ENCODE measurements around the gene TBC1D14. TPM values are rescaled to one million over a fixed set of nuclear protein-coding genes. Genes with fewer than 3 reads are reported as not detected.

TBC1D14 gene
- total and polyA plus RNA-seq, 5 donors from 2014 or later = 46.6 to 67.7 (median 52.2) TPM

DNA sequence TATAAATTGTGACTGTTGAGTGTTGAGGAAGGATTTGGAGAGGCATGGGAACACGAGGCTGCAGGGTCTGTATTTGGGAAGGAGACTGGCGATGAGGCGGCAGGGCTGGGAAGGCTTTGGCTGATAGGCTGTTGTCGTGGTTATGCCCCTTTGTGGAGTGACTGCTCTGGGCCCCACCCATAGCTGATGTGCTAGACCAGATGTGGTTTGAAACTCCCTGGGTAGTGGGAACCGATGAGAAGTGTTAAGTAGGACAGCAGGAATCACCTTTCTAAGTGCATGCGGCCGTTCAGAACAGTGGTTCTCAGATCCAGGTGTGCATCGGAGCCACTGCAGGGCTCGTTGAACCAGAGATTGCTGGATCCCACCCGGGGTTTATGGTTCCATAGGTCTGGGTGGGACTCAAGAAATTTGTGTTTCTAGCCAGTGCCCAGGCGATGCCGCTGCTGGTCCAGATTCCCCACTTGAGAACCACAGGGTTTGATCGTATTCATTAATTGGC lies 42.3 kb downstream of the TBC1D14 start:
- Mint-ChIP-seq H3K27me3 (no peaks in the 10 kb centered on the region), H3K9me3 (no peaks in the 10 kb centered on the region), H3K36me3 (peaks cover 8% of the 10 kb centered on the region), H3K4me1 (peaks cover 14 to 72% (median 43%) of the 10 kb centered on the region in 4 donors), H3K27ac (peak overlapping the region; percentile 11 to 94 (median 65)), H3K4me3 (peak overlapping the region in 2 of 4 donors; percentile 45 to 75)
- peaks cover 19% of the 10 kb centered on the region for H3K4me1 ChIP-seq (ENCODE audit: control insufficient read depth, insufficient read depth, low read length, poor library complexity, severe bottlenecking)
- no peaks in the 10 kb centered on the region for H3K27me3 ChIP-seq (ENCODE audit: control insufficient read depth, insufficient read depth, low read length)
- H3K27ac ChIP-seq (ENCODE audit: insufficient read depth, low read length, poor library complexity, severe bottlenecking) = no peak overlapping the region
- DNase-seq = no peak
- H3K36me3 ChIP-seq (ENCODE audit: control insufficient read depth, insufficient read depth, low read length) = no peaks in the 10 kb centered on the region
- H3K9me3 ChIP-seq (ENCODE audit: control insufficient read depth in 2 of 2, low read length in 2 of 2) = no peaks in the 10 kb centered on the region
- ATAC-seq (ENCODE audit: low read depth in 2 of 2) = no peak
- H3K4me3 ChIP-seq (ENCODE audit: low read depth, low read length) = no peak overlapping the region

DNA sequence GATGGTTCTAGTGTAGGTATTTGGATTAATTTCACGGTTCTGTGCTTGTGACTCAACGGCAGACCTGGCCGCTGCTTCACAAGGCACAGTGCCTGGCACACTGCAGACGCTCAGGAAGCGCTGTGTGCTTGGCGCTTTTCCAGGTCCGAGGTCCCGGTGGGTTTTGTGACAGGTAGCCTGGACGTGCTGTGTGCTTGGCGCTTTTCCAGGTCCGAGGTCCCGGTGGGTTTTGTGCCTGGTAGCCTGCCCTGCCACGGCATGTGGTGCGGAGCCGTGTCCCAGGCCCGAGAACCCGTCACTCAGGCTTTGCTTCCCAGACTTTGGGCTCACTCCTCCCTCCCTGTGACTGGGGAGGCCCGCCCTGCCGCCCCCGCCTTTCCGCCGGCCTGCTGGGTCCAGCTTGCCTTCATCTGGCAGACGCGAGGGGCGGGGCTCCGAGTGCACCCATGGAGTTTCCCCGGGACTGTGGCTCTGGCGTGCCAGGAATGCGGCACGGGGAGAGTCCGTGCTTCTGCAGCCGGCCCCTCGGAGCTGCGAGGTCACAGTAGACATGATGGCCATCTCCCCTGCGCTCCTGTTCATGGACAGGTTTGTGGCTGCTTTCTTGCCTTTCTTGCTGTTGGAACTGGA lies 44.2 kb downstream of the TBC1D14 start:
- Histone ChIP-seq H3K27me3 (ENCODE audit: control insufficient read depth, insufficient read depth, low read length) (no peaks in the 10 kb centered on the region), H3K4me3 (ENCODE audit: low read depth, low read length) (no peak overlapping the region), H3K4me1 (ENCODE audit: control insufficient read depth, insufficient read depth, low read length, poor library complexity, severe bottlenecking) (peaks cover 15% of the 10 kb centered on the region), H3K36me3 (ENCODE audit: control insufficient read depth, insufficient read depth, low read length) (no peaks in the 10 kb centered on the region), H3K27ac (ENCODE audit: insufficient read depth, low read length, poor library complexity, severe bottlenecking) (no peak overlapping the region), H3K9me3 (ENCODE audit: control insufficient read depth in 2 of 2, low read length in 2 of 2) (no peaks in the 10 kb centered on the region)
- no peak overlapping the region for H3K4me3 Mint-ChIP-seq
- H3K4me1 Mint-ChIP-seq = peaks cover 15 to 77% (median 40%) of the 10 kb centered on the region in 4 donors
- H3K36me3 Mint-ChIP-seq = peaks cover 4% of the 10 kb centered on the region
- H3K27ac Mint-ChIP-seq = peak overlapping the region in 1 of 3 donors; percentile 20
- no peaks in the 10 kb centered on the region for H3K9me3 Mint-ChIP-seq
- no peak for ATAC-seq (ENCODE audit: low read depth in 2 of 2)
- DNase-seq = no peak
- no peaks in the 10 kb centered on the region for H3K27me3 Mint-ChIP-seq

DNA sequence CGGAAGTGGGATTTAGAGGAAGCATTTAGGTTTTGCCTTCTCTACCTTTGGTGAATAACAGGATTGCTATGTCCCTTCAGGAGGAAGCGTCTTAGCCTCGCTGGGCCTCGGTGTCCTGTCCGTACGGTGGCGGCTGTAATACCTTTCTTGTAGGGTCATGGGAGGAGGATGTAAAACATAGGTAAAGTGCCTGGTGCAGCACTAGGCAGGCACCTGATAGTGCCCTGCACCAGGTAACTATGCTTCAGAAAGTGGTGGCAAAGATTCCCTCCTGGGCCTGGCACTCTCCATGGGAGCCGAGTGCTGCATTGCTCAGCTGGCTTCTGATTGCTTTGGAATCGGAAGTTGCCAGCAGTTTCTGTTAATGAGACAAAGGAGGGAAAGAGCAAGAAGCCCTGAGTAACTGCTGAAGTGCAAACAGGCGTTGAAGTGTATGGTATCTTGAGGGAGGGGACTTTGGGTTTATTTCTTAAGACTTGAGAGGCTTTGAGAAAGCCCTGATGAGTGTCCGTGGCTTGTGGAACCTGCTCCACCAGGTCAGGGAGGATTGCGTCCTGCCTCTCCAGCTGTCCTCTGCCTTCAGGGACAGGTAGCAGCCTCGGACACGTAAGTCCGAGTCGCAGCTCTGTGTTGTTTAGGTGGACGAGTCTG lies 45.8 kb downstream of the TBC1D14 start:
- no peaks in the 10 kb centered on the region for H3K27me3 ChIP-seq (ENCODE audit: control insufficient read depth, insufficient read depth, low read length)
- no peak overlapping the region for H3K27ac ChIP-seq (ENCODE audit: insufficient read depth, low read length, poor library complexity, severe bottlenecking)
- Mint-ChIP-seq H3K4me3 (no peak overlapping the region), H3K27me3 (peaks cover 4% of the 10 kb centered on the region), H3K27ac (peak overlapping the region; percentile 26 to 72 (median 29)), H3K9me3 (no peaks in the 10 kb centered on the region), H3K4me1 (peaks cover 15 to 76% (median 43%) of the 10 kb centered on the region in 4 donors), H3K36me3 (no peaks in the 10 kb centered on the region)
- no peak for ATAC-seq (ENCODE audit: low read depth in 2 of 2)
- no peak for DNase-seq
- no peak overlapping the region for H3K4me3 ChIP-seq (ENCODE audit: low read depth, low read length)
- H3K4me1 ChIP-seq (ENCODE audit: control insufficient read depth, insufficient read depth, low read length, poor library complexity, severe bottlenecking) = peaks cover 16% of the 10 kb centered on the region
- no peaks in the 10 kb centered on the region for H3K9me3 ChIP-seq (ENCODE audit: control insufficient read depth in 2 of 2, low read length in 2 of 2)
- H3K36me3 ChIP-seq (ENCODE audit: control insufficient read depth, insufficient read depth, low read length) = no peaks in the 10 kb centered on the region

DNA sequence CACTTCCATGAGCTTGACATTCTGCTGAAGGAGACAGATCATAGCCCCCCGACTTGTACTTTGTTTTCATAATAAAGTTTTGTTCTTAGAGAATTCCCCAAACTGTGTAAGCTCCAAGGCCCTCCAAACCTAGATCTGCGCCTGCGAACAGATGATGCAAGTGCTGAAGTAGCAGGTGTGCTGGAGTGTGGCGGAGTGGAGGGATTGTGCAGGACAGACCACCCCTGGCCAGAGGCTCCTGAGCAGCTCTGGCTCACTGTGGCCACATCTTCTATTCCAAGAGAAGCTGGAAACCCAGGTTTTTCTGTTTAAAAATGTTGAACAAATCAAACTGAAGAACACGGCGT lies 46.4 kb downstream of the TBC1D14 start:
- Mint-ChIP-seq H3K4me1 (peaks cover 15 to 76% (median 41%) of the 10 kb centered on the region in 4 donors), H3K27ac (no peak overlapping the region), H3K9me3 (no peaks in the 10 kb centered on the region), H3K27me3 (peaks cover 4% of the 10 kb centered on the region), H3K4me3 (no peak overlapping the region), H3K36me3 (no peaks in the 10 kb centered on the region)
- H3K9me3 ChIP-seq (ENCODE audit: control insufficient read depth in 2 of 2, low read length in 2 of 2) = no peaks in the 10 kb centered on the region
- H3K27ac ChIP-seq (ENCODE audit: insufficient read depth, low read length, poor library complexity, severe bottlenecking) = no peak overlapping the region
- DNase-seq (no peak), ATAC-seq (ENCODE audit: low read depth in 2 of 2) (no peak)
- H3K36me3 ChIP-seq (ENCODE audit: control insufficient read depth, insufficient read depth, low read length) = peaks cover 5% of the 10 kb centered on the region
- no peaks in the 10 kb centered on the region for H3K27me3 ChIP-seq (ENCODE audit: control insufficient read depth, insufficient read depth, low read length)
- peaks cover 19% of the 10 kb centered on the region for H3K4me1 ChIP-seq (ENCODE audit: control insufficient read depth, insufficient read depth, low read length, poor library complexity, severe bottlenecking)
- no peak overlapping the region for H3K4me3 ChIP-seq (ENCODE audit: low read depth, low read length)

DNA sequence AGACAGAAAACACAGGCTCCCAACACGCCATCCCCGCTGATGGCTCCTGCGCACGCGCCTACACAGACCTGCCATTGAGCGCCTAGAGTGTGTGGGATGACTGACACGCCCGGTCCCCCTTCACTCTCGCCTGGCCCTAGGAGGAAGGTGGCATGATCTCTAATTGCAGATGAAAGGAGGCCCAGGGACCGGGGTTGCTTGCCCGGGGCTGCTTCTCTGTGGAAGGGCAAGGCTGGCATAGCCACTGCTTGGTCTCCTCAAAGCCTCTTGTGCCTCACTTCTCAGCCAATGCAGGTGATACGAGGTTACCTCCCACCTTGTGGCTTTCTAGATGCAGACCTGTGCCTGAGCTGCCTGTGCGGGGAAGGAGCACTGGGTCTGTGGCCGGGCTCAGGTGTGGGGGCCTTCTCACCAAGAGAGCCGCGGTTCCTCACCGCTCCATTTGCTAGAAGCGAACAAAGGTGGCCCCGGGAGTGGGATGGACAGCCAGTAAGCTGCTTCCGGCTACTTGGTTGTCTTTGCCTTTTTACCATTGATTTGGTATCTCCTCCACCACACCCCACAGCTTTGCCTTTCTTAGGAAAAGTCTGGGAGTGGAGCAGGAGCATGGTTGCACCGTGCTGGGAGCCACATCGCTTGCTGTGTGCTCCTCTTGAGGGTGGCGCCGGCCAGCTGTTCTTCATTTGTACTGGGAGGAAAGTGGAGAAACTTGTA lies 47.0 kb downstream of the TBC1D14 start:
- Histone ChIP-seq H3K4me3 (ENCODE audit: low read depth, low read length) (no peak overlapping the region), H3K9me3 (ENCODE audit: control insufficient read depth in 2 of 2, low read length in 2 of 2) (no peaks in the 10 kb centered on the region), H3K36me3 (ENCODE audit: control insufficient read depth, insufficient read depth, low read length) (peaks cover 5% of the 10 kb centered on the region), H3K4me1 (ENCODE audit: control insufficient read depth, insufficient read depth, low read length, poor library complexity, severe bottlenecking) (peaks cover 14% of the 10 kb centered on the region), H3K27ac (ENCODE audit: insufficient read depth, low read length, poor library complexity, severe bottlenecking) (no peak overlapping the region), H3K27me3 (ENCODE audit: control insufficient read depth, insufficient read depth, low read length) (no peaks in the 10 kb centered on the region)
- ATAC-seq (ENCODE audit: low read depth in 2 of 2) = no peak
- H3K27me3 Mint-ChIP-seq = peaks cover 4% of the 10 kb centered on the region
- H3K9me3 Mint-ChIP-seq = no peaks in the 10 kb centered on the region
- H3K36me3 Mint-ChIP-seq = no peaks in the 10 kb centered on the region
- peaks cover 13 to 76% (median 38%) of the 10 kb centered on the region in 4 donors for H3K4me1 Mint-ChIP-seq
- DNase-seq = no peak
- peak overlapping the region in 1 of 3 donors; percentile 35 for H3K27ac Mint-ChIP-seq
- no peak overlapping the region for H3K4me3 Mint-ChIP-seq

DNA sequence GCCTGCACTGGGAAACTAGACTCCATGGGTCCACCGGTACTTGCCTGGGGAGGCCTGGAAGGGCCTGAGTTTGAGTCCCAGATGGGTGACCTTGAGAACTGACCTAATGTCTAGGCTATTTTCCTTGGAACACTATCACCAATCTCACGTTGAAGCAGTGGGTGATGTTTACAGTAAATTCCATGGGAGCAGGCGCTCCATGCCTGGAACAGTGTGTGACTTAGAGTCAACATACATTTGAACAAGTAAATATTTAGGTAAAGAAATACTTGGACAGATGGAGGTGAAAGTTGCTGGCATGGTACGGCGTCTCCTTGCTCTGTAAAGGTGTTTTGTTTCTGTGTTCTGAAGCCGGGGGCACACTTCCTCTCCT lies 47.5 kb downstream of the TBC1D14 start:
- Histone ChIP-seq H3K27me3 (ENCODE audit: control insufficient read depth, insufficient read depth, low read length) (no peaks in the 10 kb centered on the region), H3K4me1 (ENCODE audit: control insufficient read depth, insufficient read depth, low read length, poor library complexity, severe bottlenecking) (peaks cover 9% of the 10 kb centered on the region), H3K4me3 (ENCODE audit: low read depth, low read length) (no peak overlapping the region), H3K36me3 (ENCODE audit: control insufficient read depth, insufficient read depth, low read length) (peaks cover 5% of the 10 kb centered on the region), H3K9me3 (ENCODE audit: control insufficient read depth in 2 of 2, low read length in 2 of 2) (no peaks in the 10 kb centered on the region), H3K27ac (ENCODE audit: insufficient read depth, low read length, poor library complexity, severe bottlenecking) (no peak overlapping the region)
- ATAC-seq (ENCODE audit: low read depth in 2 of 2) = no peak
- Mint-ChIP-seq H3K4me1 (peaks cover 9 to 76% (median 36%) of the 10 kb centered on the region in 4 donors), H3K9me3 (no peaks in the 10 kb centered on the region), H3K27me3 (peaks cover 4% of the 10 kb centered on the region), H3K36me3 (peaks cover 3% of the 10 kb centered on the region), H3K27ac (peak overlapping the region in 2 of 3 donors; percentile 35 to 62), H3K4me3 (no peak overlapping the region)
- no peak for DNase-seq

DNA sequence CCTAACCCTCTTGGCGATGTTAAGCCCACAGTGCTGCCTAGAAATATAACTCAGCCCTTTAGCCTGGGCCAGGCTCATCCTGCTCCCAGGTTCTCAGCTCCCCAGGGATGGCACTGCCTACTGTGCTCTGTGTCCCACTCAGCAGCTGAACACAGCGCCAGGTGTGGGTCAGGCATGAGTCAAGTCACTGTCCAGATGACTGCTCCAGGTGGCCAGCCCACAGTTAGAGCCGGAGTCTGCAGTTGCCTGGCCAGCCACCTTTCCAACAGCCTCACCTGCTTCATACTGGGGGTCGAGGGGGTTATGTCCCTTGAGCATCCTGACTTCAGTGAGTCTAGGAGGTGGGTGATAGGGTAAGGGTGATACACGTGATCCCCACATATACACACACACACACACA lies 48.4 kb downstream of the TBC1D14 start:
- peaks cover 4 to 75% (median 37%) of the 10 kb centered on the region in 4 donors for H3K4me1 Mint-ChIP-seq
- H3K4me3 Mint-ChIP-seq = no peak overlapping the region
- Histone ChIP-seq H3K36me3 (ENCODE audit: control insufficient read depth, insufficient read depth, low read length) (peaks cover 5% of the 10 kb centered on the region), H3K27me3 (ENCODE audit: control insufficient read depth, insufficient read depth, low read length) (no peaks in the 10 kb centered on the region), H3K4me3 (ENCODE audit: low read depth, low read length) (no peak overlapping the region), H3K27ac (ENCODE audit: insufficient read depth, low read length, poor library complexity, severe bottlenecking) (no peak overlapping the region), H3K4me1 (ENCODE audit: control insufficient read depth, insufficient read depth, low read length, poor library complexity, severe bottlenecking) (peaks cover 4% of the 10 kb centered on the region), H3K9me3 (ENCODE audit: control insufficient read depth in 2 of 2, low read length in 2 of 2) (no peaks in the 10 kb centered on the region)
- peak overlapping the region in 1 of 3 donors; percentile 41 for H3K27ac Mint-ChIP-seq
- peaks cover 3% of the 10 kb centered on the region for H3K36me3 Mint-ChIP-seq
- H3K9me3 Mint-ChIP-seq = no peaks in the 10 kb centered on the region
- DNase-seq (no peak), ATAC-seq (ENCODE audit: low read depth in 2 of 2) (no peak)
- peaks cover 4% of the 10 kb centered on the region for H3K27me3 Mint-ChIP-seq
